ENCODE data around the gene MYRIP. TPM values are rescaled to one million over a fixed set of nuclear protein-coding genes. Genes with fewer than 3 reads are reported as not detected.
A peak's percentile ranks its signal among the peaks of the same experiment; 100 is the strongest.
"Not testable (repeated sequence)": the region's sequence is repeated elsewhere in the genome, so short reads cannot be mapped to it uniquely, and the experiment has no call there.

MYRIP gene
- total RNA-seq, 1 donor from 2014 or later = 0.27 TPM

- DNase-seq (ENCODE audit: low read depth) = no peak
Observed at GRCh38 chr3:40267937-40268724, 458.7 kb downstream of the MYRIP start.

- no peak for DNase-seq (ENCODE audit: low read depth)
Observed at GRCh38 chr3:40268802-40269524, 459.6 kb downstream of the MYRIP start.

DNA sequence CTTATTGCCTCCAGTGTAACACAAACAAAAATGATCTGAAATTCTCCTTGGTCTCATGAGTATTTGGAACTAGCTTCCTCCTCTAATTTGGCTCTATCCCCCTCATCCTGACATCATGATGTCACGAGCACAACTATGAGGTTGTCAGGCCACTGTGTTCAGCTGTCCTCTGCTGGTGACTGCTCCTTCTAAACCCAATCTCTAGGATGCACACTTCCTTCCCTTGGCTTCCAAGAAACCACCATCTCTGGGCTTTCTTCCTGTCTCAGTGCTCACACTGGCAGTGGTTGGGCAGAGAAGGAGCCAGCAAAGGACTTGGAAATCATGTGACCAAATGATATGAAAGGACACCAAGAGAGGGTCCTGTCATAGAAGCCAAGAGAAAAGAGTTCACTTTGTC lies 469.4 kb downstream of the MYRIP start:
- no peak for DNase-seq (ENCODE audit: low read depth)

- no peak for DNase-seq (ENCODE audit: low read depth)
Observed at GRCh38 chr3:40281995-40282394, 472.6 kb downstream of the MYRIP start.

DNA sequence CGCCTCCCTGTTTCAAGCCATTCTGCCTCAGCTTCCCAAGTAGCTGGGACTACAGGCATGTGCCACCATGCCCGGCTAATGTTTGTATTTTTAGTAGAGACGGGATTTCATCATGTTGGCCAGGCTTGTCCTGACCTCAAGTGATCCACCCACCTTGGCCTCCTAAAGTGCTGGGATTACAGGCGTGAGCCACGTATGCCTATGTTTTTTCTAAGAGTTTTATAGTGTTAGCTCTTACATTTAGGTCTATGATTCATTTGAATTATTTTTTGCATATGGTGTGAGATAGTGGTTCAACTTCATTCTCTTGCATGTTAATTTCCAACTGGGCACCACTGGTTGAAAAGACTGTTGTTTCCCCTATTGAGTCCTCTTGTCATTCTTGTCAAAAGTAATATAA lies 473.6 kb downstream of the MYRIP start:
- DNase-seq (ENCODE audit: low read depth) = not testable (repeated sequence)

GRCh38 chr3:40287248-40287647 lies 477.8 kb downstream of the MYRIP start:
- DNase-seq (ENCODE audit: low read depth) = no peak

- DNase-seq (ENCODE audit: low read depth) = no peak
Observed at GRCh38 chr3:40290396-40290795, 481.0 kb downstream of the MYRIP start.

GRCh38 chr3:40291471-40291870 lies 482.1 kb downstream of the MYRIP start:
- DNase-seq (ENCODE audit: low read depth) = no peak

DNA sequence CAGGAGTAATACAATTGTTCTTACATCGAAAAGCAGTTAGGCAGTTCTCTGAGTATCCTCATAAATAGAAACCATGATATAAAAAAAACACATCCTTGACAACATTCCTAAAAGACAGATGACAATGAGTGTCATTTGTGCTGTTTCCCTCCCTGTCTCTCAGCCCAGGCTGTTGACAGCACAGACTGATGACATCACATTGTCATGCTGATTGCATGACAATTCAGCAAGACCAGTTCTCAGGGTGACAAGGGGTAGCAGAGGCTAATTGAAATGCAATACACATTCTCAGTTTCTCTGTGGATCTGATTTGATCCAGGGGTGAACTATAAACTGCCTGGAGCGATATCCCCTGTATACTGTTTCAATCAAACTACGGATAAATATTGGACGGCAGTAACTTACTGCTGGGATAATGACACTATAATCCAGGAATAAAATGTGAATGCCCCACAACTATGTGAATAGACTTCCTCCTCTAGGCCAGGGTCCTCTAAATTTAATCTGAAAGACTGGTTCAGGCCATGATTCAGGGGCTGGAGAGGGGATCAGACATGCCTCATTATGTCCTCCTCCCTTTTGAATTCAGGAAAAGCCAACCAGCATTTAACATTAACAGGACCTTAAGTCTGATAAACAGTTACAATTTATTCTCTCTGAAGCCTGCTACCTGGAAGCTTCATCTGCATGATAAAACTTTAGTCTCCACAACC lies 483.4 kb downstream of the MYRIP start:
- DNase-seq (ENCODE audit: low read depth) = peak; percentile 14

DNA sequence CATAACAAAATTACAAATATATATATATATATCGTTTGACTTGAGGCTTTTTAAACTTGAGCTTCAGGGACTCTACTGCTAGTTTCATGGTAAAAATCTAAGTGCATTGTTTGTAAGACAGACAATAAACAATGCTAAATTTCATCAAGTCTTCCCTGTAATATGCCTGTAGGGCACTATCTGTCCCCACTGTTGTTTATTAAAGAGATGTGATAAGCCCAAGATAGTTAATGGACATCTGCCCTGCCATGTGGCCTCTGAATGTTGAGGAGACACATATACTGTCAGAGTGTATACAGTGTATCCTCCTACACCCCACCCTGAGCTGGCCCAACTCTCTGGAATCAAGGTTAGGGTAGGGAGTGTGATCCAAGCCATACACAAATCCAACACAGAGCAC lies 485.0 kb downstream of the MYRIP start:
- DNase-seq (ENCODE audit: low read depth) = no peak

GRCh38 chr3:40298075-40298474 lies 488.7 kb downstream of the MYRIP start:
- no peak for DNase-seq (ENCODE audit: low read depth)

- no peak for DNase-seq (ENCODE audit: low read depth)
Observed at GRCh38 chr3:40299130-40299720, 489.8 kb downstream of the MYRIP start.

DNA sequence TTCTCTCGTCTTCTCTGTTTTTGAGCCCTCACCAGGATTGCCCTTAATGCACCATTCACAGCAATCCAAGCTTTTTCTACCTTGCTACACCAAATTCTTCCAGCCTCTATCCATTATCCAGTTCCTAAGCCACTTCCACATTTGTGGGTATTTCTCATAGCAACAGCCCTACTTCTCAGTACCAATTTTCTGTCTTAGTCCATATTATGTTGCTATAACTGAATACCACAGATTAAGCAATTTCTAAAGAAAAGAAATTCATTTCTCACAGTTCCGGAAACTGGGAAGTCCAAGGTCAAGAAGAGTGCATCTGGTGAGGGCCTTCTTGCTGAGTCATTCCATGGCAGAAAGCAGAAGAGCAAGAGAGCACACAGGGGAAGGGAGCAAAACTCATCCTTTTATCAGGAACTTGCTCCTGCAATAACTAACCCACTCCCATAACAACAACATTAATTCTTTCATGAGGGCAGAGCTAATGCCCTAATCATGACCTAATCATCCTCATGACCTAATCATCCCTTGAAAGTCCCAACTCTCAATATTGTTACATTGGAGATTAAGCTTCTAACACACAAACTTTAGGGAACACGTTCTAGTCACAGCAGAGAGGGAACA lies 490.4 kb downstream of the MYRIP start:
- DNase-seq (ENCODE audit: low read depth) = peak; percentile 58

GRCh38 chr3:40302784-40303183 lies 493.4 kb downstream of the MYRIP start:
- DNase-seq (ENCODE audit: low read depth) = peak; percentile 19

- peak; percentile 45 for DNase-seq (ENCODE audit: low read depth)
Observed at GRCh38 chr3:40304352-40304751, 494.9 kb downstream of the MYRIP start.

DNA sequence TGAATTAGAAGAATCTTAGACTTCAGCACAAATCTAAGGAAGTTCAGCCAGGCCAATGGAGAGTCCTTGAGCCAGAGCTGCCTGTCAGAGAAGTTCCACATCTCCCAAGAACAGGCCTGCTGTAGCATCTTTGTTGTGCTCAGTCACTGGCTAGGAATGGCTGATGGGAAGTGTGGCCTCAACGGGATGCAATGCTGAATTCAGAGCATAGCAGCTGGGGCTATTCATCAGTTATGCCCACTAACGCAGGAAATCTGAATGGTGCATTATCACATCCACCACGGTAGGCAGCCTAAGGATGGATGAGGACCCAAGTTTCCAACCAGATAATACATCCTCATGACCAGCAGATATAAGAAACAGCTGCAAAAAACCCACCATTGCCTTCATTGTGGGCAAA lies 496.9 kb downstream of the MYRIP start:
- DNase-seq (ENCODE audit: low read depth) = peak; percentile 51

DNA sequence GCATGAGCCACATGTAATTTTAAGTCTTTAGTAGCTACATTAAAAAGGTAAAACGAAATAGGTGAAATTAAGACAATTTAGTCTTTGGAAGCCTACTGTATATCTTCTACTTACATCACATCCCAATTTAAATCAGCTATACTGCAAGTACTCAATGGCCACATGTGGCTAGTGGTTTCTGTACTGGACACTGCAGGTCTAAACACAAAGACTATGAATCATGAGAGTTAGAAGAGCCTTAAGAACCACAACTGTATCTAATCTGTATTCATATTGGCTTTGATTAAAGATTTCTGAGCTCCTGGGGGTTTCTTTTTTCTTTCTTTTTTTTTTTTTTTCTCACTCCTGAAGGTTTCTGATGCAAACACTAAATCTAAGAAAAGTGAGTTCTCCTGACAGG lies 497.8 kb downstream of the MYRIP start:
- no peak for DNase-seq (ENCODE audit: low read depth)

- no peak for DNase-seq (ENCODE audit: low read depth)
Observed at GRCh38 chr3:40308725-40309417, 499.5 kb downstream of the MYRIP start.

GRCh38 chr3:40309418-40309924 lies 500.1 kb downstream of the MYRIP start, which contains the start of gene EIF1B:
TSS of gene EIF1B (plus strand) at chr3:40309707. CDS start at chr3:40309942, 235 bp downstream.
- DNase-seq (ENCODE audit: low read depth) = peak; percentile 98

All from myocyte (in vitro differentiated cells).